Type B pancreatic cell (in vitro differentiated cells): ENCODE results near the gene RBM38. TPM values are rescaled to one million over a fixed set of nuclear protein-coding genes. Genes with fewer than 3 reads are reported as not detected.

Experiments
- DNase-seq: peaks from one replicate; pipeline ENCODE4 v3.0.0; 2021; ENCODE audit warnings: mixed read lengths; ENCODE audit not compliant: unreplicated experiment; ENCODE audit errors: extremely low spot score
- H3K27ac Mint-ChIP-seq: 2 replicates; pipeline ENCODE4 v1.8.0; 2021; ENCODE audit warnings: mild to moderate bottlenecking, mixed read lengths
- H3K27me3 Mint-ChIP-seq: 2 replicates; pipeline ENCODE4 v1.8.0; 2021; ENCODE audit warnings: mixed read lengths
- H3K36me3 Mint-ChIP-seq: 2 replicates; pipeline ENCODE4 v1.8.0; 2021; ENCODE audit warnings: mixed read lengths
- H3K4me1 Mint-ChIP-seq: one replicate; pipeline ENCODE4 v1.8.0; 2021; ENCODE audit warnings: mixed read lengths; ENCODE audit not compliant: unreplicated experiment
- H3K4me3 Mint-ChIP-seq: 2 replicates; pipeline ENCODE4 v1.8.0; 2021; ENCODE audit warnings: mild to moderate bottlenecking, mixed read lengths
- H3K9me3 Mint-ChIP-seq: 2 replicates; pipeline ENCODE4 v1.8.0; 2021; ENCODE audit warnings: mixed read lengths
- CTCF ChIP-seq: fragments of 200-600 bp; sonication (generic); conservative IDR thresholded peaks from 2 replicates; pipeline ENCODE4 v1.5.0; 2021; ENCODE audit warnings: antibody characterized with exemption, mild to moderate bottlenecking
- total RNA-seq: library from RNA; stranded (reverse); gene quantifications from 2 replicates; pipeline ENCODE4 v1.2.1, GENCODE V29; 2021; ENCODE audit warnings: low replicate concordance

The RBM38 gene
- total RNA-seq, 1 donor from 2014 or later, result 26.5 TPM

- Mint-ChIP-seq H3K9me3 (no peaks in the 10 kb centered on the region), H3K4me3 (no peak overlapping the region), H3K36me3 (peaks cover 21% of the 10 kb centered on the region), H3K4me1 (no peaks in the 10 kb centered on the region), H3K27ac (no peak overlapping the region), H3K27me3 (no peaks in the 10 kb centered on the region)
- no peak for TF ChIP-seq CTCF
- DNase-seq, result no peak
Observed at GRCh38 chr20:57372581-57373350, 18.4 kb upstream of the RBM38 start.

GRCh38 chr20:57374343-57374930 is 16.8 kb upstream of the RBM38 start:
- Mint-ChIP-seq H3K4me3 (no peak overlapping the region), H3K4me1 (no peaks in the 10 kb centered on the region), H3K27me3 (no peaks in the 10 kb centered on the region), H3K9me3 (no peaks in the 10 kb centered on the region), H3K27ac (no peak overlapping the region), H3K36me3 (peaks cover 21% of the 10 kb centered on the region)
- no peak for TF ChIP-seq CTCF
- no peak for DNase-seq

- Mint-ChIP-seq H3K27me3 (no peaks in the 10 kb centered on the region), H3K4me3 (no peak overlapping the region), H3K9me3 (no peaks in the 10 kb centered on the region), H3K36me3 (peaks cover 15% of the 10 kb centered on the region), H3K4me1 (no peaks in the 10 kb centered on the region), H3K27ac (no peak overlapping the region)
- no peak for DNase-seq
- no peak for TF ChIP-seq CTCF
Observed at GRCh38 chr20:57374931-57375651, 16.1 kb upstream of the RBM38 start.

GRCh38 chr20:57375652-57376230 is 15.5 kb upstream of the RBM38 start:
- peaks cover 9% of the 10 kb centered on the region for H3K36me3 Mint-ChIP-seq
- H3K27me3 Mint-ChIP-seq, result no peaks in the 10 kb centered on the region
- H3K4me1 Mint-ChIP-seq, result no peaks in the 10 kb centered on the region
- H3K4me3 Mint-ChIP-seq, result no peak overlapping the region
- no peak overlapping the region for H3K27ac Mint-ChIP-seq
- no peak for DNase-seq
- H3K9me3 Mint-ChIP-seq, result no peaks in the 10 kb centered on the region
- no peak for TF ChIP-seq CTCF

- no peaks in the 10 kb centered on the region for H3K9me3 Mint-ChIP-seq
- no peak overlapping the region for H3K27ac Mint-ChIP-seq
- no peak overlapping the region for H3K4me3 Mint-ChIP-seq
- peaks cover 4% of the 10 kb centered on the region for H3K4me1 Mint-ChIP-seq
- TF ChIP-seq CTCF, result no peak
- no peaks in the 10 kb centered on the region for H3K27me3 Mint-ChIP-seq
- H3K36me3 Mint-ChIP-seq, result peaks cover 8% of the 10 kb centered on the region
- no peak for DNase-seq
Observed at GRCh38 chr20:57377350-57377749, 13.8 kb upstream of the RBM38 start.
